Urinary bladder (tissue), 4 donors: Measurements from ENCODE around the gene PGBD2. TPM values are rescaled to one million over a fixed set of nuclear protein-coding genes. Genes with fewer than 3 reads are reported as not detected.
A peak's percentile ranks its signal among the peaks of the same experiment; 100 is the strongest.
"Not testable (repeated sequence)": the region's sequence is repeated elsewhere in the genome, so short reads cannot be mapped to it uniquely, and the experiment has no call there.

Experiments used
- DNase-seq: peaks from one replicate; pipeline ENCODE4 v3.0.0-alpha.2; 2015; ENCODE audit errors: extremely low spot score
- H3K27ac ChIP-seq: one replicate; pipeline ENCODE4 v1.5.1; 2013; ENCODE audit warnings: low read depth, mild to moderate bottlenecking, moderate library complexity
- H3K36me3 ChIP-seq: one replicate; pipeline ENCODE4 v1.6.1; 2013; ENCODE audit warnings: mild to moderate bottlenecking, moderate library complexity; ENCODE audit not compliant: insufficient read depth
- H3K4me1 ChIP-seq: one replicate; pipeline ENCODE4 v1.6.1; 2013; ENCODE audit warnings: mild to moderate bottlenecking, moderate library complexity; ENCODE audit not compliant: insufficient read depth
- H3K4me3 ChIP-seq: one replicate; pipeline ENCODE4 v1.5.1; 2013; ENCODE audit warnings: low read depth, low read length
- WGBS: extraction: QIAGEN DNeasy Blood & Tissue Kit; methylation state at CpG from one replicate; pipeline ENCODE4 v1.1.7; 2013; 5-methylcytosine and 5-hydroxymethylcytosine counted together
- polyA plus RNA-seq: library from polyadenylated mRNA; stranded (reverse); fragments of 200-250 nt; gene quantifications from one replicate; pipeline ENCODE4 v1.2.3, GENCODE V29; 2013
- total RNA-seq: library from RNA; depleted of rRNA; stranded (reverse); fragments of >200 nt; gene quantifications from one replicate; pipeline ENCODE4 v1.2.3, GENCODE V29; 2014
- donor health status: healthy with polysubstance abuse.
- donor health status: healthy.

The PGBD2 gene
- total and polyA plus RNA-seq, 2 donors, result 4.2 to 10.2 TPM

DNA sequence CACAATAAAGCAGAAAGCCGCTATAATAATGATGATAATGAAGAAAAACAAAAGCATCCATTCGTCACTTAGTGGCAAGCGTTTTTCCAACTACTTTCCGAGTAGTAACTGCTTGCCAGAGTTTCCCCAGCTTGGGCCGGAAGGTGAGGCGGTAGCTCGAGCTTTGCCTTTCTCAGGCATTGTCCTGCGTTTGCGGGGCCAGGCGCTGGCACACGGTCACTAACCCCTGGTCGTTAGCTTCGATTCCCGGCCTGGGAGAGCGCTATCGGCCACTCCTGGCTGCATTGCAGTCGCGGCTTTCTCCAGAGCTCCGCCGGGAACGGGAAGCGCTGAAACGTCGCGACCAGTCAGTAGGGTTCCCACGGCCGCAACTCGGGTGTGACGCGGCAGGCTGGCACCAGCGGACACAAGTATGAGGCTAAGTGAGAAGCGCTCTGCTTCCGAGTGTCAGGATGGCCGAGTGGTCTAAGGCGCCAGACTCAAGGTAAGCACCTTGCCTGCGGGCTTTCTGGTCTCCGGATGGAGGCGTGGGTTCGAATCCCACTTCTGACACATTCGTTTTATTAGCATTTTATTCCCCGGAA, 32.5 kb upstream of the PGBD2 start:
- peak overlapping the region; percentile 55 for H3K4me3 ChIP-seq
- no peaks in the 10 kb centered on the region for H3K4me1 ChIP-seq
- H3K27ac ChIP-seq, result peak overlapping the region; percentile 98
- no peaks in the 10 kb centered on the region for H3K36me3 ChIP-seq
- peak; percentile 94 for DNase-seq
- WGBS, result under 1% methylated on average over 41 of the region's 41 CpGs

DNA sequence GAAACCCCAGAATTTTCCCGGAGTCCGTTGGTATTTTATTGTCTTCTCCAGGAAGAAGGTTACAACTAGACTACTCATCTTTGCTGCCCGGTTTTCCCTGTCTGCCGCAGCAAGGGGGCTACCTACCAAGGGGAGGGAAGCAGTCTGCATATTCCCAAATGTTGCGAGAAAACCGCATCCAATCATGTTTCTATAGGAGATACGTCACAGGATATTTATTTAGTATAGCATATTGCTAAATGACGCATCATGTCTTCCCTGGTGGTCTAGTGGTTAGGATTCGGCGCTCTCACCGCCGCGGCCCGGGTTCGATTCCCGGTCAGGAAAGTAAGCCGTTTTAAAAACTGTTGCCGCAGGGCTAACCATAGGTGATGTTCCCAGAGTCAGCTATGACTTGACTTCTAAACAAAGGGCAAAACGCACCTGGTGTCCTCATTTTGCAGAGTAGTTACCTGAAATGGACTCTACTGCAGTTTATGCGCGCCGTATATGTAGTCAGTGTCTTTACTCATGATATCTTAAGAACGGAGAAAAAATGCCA, 32.0 kb upstream of the PGBD2 start:
- Histone ChIP-seq H3K36me3 (no peaks in the 10 kb centered on the region), H3K27ac (peak overlapping the region; percentile 98), H3K4me1 (no peaks in the 10 kb centered on the region), H3K4me3 (peak overlapping the region; percentile 37)
- DNase-seq, result peak; percentile 94
- 2% methylated on average over 23 of the region's 23 CpGs for WGBS

DNA sequence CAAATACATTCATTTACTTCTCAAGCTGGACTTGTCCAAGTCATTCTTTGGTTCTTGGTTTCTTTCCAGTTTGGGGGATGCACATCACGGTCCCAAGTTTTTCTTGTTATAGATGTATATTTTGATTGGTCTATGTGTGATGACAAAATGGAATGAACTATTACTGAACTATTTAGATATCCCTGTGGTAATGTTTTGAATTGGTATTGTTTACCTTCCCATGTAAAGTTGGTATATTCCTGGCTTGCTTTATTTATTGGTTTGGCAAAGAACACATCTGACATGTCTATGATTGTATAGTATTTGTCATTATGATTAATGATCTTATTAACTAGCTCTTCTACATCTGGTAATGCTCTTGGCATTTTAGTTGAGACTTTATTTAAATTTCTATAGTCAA, 24.8 kb upstream of the PGBD2 start:
- Histone ChIP-seq H3K36me3 (no peaks in the 10 kb centered on the region), H3K27ac (no peak overlapping the region), H3K4me1 (no peaks in the 10 kb centered on the region), H3K4me3 (no peak overlapping the region)
- WGBS, result 68% methylated on average over 1 of the region's 1 CpG
- no peak for DNase-seq

DNA sequence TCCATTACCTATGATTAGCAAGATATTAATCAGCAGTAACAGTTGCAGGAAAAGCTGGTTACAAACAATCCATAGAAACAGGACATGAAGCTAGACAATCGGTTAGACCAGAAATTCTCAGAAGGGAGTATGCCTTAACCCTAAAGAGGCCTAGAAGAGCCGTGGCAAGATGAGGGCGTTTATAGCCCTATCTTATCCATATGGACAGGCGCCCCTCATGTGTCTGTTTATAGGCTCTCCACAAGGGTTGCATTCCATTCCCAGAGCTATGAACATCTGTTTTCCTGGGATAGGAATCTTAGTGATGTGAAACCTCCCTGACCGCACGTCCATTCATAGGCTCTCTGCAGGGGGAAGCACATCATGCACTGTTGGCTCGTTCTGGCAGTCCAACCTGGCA, 23.6 kb upstream of the PGBD2 start:
- not testable (repeated sequence) for H3K4me3 ChIP-seq, H3K27ac ChIP-seq, DNase-seq, H3K4me1 ChIP-seq, H3K36me3 ChIP-seq
- WGBS, result 57% methylated on average over 7 of the region's 7 CpGs

DNA sequence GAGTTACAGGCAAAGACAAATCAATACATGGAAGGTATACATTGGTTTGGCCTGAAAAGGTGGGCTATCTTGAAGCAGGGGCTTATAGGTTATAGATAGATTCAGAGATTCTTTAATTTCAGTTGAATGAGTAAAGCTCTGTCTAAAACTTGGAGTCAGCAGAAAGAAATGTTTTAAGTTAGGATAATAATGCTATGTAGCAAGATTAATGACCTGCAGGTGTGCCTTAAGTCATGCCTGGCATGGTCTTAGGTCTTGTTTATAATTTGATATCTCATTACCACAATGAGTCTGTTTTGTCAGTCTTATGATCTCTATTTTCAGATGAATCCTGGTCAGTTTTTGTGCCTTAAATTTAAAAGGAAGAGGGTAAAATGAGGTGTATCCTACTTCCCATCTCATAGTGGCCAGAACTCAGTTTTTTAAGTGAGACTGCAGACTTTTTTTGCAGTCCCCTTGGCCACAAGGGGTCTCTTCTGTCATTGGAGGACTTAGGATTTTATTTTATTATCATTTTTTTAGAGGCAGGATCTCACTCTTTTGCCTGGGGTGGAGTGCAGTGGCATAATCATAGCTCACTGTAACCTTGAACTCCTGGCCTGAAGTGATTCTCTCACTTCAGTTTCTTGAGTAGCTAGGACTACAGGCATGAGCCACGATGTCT, 21.3 kb upstream of the PGBD2 start:
- DNase-seq, result no peak
- 73% methylated on average over 1 of the region's 1 CpG for WGBS
- H3K36me3 ChIP-seq, result no peaks in the 10 kb centered on the region
- no peak overlapping the region for H3K27ac ChIP-seq
- H3K4me1 ChIP-seq, result no peaks in the 10 kb centered on the region
- no peak overlapping the region for H3K4me3 ChIP-seq

DNA sequence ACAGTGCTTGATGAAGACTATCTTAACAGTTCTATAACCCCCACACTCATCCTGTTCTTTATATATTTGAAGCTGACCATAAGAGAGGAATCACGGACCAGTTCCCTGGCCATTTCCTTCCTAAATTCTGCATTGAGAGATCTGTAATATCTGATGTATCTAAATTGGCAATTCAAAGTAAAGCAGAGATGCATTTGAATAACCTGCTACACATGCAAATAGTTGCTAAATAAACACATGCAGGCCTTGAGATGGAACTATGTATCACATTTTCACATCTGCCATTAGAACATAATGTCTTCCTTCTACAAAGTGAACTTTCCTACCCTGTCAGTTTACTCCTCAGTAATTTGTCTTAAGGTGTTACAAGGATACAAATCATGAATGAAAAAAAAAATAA, 20.4 kb upstream of the PGBD2 start:
- DNase-seq, result no peak

DNA sequence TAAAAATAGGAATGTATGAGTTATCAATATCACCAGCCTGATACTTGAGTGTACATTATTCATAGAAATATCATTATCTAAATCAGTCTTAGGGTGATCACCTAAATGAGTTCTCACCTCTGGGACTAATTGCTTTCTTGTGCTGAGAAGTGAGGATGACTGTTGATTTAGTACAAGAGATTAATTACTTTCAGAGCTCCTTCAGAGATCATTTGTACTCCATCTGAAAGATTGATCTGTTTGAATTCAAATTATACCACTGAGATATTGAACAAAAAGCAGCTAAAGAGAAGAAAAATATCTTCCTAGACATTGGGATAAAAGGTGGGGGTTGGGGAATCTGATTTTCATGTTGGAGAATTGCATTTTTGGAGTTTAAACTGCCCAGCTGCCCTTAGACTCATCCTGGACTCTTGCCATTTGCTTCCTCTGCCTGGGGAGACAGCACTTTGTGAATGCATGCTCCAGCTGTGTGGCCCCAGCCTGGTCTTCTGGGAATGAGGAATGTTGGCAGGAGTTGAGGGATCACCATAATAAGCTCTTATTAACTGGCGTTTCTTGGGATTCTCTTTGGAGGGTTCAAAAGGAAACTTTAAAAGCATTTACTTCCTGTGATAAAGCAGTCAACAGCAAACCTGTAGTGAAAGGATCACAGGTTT, 19.7 kb upstream of the PGBD2 start:
- WGBS, result 8% methylated on average over 1 of the region's 1 CpG
- H3K4me3 ChIP-seq, result no peak overlapping the region
- H3K4me1 ChIP-seq, result no peaks in the 10 kb centered on the region
- no peak for DNase-seq
- H3K27ac ChIP-seq, result no peak overlapping the region
- H3K36me3 ChIP-seq, result no peaks in the 10 kb centered on the region

More for the DNA sequence above, 20.4 kb upstream of the PGBD2 start:
- Histone ChIP-seq H3K4me3 (no peak overlapping the region), H3K27ac (no peak overlapping the region), H3K36me3 (no peaks in the 10 kb centered on the region), H3K4me1 (no peaks in the 10 kb centered on the region)
- WGBS, result 81% methylated on average over 1 of the region's 1 CpG

DNA sequence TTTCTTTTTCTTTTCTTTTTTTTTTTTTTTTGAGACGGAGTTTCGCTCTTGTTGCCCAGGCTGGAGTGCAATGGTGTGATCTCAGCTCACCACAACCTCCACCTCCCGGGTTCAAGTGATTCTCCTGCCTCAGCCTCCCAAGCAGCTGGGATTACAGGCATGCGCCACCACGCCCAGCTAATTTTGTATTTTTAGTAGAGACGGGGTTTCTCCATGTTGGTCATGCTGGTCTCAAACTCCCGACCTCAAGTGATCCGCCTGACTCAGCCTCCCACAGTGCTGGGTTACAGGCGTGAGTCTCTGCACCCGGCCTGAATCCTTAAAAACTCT, 16.2 kb upstream of the PGBD2 start:
- H3K4me1 ChIP-seq, DNase-seq, H3K4me3 ChIP-seq, H3K27ac ChIP-seq, H3K36me3 ChIP-seq: not testable (repeated sequence)
- 76% methylated on average over 10 of the region's 10 CpGs for WGBS

DNA sequence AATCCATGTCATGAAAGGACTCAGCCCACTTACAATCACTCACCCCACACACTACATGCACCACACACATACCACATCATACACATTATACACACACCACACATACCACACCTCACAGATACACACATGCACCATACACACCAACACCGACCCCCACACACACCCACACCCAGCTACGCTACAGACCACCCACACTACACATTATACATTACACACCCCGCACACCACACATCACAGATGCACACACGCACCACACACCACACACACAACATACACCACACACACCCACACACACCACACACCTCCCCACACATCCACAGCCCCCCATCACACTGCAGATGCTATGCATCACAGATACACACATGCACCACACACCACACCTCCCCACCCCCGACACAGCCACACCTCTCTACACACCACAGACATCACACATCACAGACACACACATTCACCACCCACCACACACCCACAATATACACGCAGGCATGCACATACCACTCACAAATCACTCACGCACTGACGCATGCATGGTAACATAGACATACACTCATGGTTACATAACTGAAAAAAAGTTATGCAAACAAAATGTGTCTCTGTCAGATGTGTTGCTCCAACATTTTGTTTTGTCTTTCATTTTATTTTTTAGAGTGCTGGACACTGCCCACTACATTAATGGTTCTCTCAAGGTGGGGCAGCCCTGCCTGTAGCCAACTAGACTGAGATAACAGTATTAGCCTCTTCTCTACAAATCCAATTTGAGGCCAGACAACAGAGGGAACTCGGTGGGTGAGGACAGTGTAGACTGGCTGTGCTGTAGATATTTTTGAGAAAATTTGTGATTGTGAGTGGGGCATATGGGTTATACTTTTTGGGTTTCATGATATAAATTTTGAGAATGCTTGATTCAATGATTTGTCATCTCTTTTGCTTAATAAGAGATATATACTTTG, 15.2 kb upstream of the PGBD2 start:
- H3K27ac ChIP-seq, result no peak overlapping the region
- H3K4me1 ChIP-seq, result no peaks in the 10 kb centered on the region
- WGBS, result 88% methylated on average over 9 of the region's 9 CpGs
- no peaks in the 10 kb centered on the region for H3K36me3 ChIP-seq
- no peak for DNase-seq
- H3K4me3 ChIP-seq, result no peak overlapping the region

DNA sequence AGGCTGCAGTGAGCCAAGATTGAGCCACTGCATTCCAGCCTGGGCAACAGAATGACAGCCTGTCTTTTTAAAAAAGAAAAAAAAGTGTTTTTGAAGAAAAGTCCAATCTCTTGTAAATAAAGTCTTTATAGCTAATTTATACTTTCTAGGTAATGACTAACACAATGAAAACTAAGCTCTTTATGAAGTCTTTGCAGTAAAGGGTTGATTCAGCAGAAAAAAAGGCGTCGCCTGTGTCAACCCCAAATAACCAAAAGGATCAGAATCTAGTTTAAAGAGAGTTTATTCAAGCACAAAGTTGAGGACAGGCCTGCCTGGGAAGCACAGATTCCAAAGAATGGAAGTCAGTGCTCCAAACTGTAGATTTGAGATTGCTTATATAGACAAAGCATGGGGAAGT, 14.3 kb upstream of the PGBD2 start:
- Histone ChIP-seq H3K4me3 (no peak overlapping the region), H3K36me3 (no peaks in the 10 kb centered on the region), H3K4me1 (no peaks in the 10 kb centered on the region), H3K27ac (no peak overlapping the region)
- 84% methylated on average over 2 of the region's 2 CpGs for WGBS
- no peak for DNase-seq

DNA sequence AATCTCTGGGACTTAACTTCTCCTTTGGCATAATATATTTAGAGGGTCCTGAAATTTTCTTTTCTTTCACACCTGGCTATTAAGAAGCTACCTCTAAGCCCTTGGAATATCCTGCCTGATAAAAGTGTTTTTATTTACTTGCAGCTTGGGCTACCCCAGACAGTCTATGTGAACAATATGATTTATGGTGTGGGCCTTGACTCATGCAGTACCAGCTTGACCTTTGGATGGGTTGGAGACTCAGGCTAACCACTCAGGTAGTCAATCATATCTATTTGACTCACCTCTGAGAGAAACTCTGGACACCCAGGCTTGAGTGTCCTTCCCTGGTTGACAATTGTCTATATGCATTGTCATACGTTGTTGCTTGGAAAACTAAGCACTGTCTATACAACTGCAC, 13.4 kb upstream of the PGBD2 start:
- WGBS, result 71% methylated on average over 1 of the region's 1 CpG
- no peaks in the 10 kb centered on the region for H3K4me1 ChIP-seq
- H3K36me3 ChIP-seq, result no peaks in the 10 kb centered on the region
- H3K27ac ChIP-seq, result no peak overlapping the region
- H3K4me3 ChIP-seq, result no peak overlapping the region
- no peak for DNase-seq

DNA sequence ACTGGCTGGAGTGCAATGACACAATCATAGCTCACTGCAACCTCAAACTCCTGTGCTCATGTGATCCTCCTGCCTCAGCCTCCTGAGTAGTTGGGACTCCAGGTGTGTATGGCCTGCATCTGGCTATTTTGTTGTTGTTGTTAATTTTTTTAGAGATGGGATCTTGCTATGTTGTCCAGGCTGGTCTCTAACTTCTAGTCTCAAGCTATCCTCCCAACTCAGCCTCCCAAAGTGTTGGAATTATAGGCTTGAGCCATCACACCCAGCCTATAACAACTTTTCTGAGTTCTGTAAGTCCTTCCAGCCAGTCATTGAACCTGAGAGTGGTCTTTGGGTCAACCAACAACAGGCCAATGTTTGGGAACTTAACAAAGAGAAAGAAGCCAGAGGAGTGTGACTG, 11.2 kb upstream of the PGBD2 start:
- DNase-seq, result no peak
- Histone ChIP-seq H3K4me1 (no peaks in the 10 kb centered on the region), H3K4me3 (no peak overlapping the region), H3K27ac (no peak overlapping the region), H3K36me3 (no peaks in the 10 kb centered on the region)
